ENCODE measurements around the gene TNFRSF19. TPM values are rescaled to one million over a fixed set of nuclear protein-coding genes. Genes with fewer than 3 reads are reported as not detected.

TNFRSF19 gene
- total RNA-seq, 1 donor from 2014 or later, result not detected

- Mint-ChIP-seq H3K27ac (no peak overlapping the region), H3K27me3 (peaks cover 4% of the 10 kb centered on the region), H3K9me3 (no peaks in the 10 kb centered on the region), H3K4me3 (no peak overlapping the region), H3K36me3 (ENCODE audit: low read depth) (no peaks in the 10 kb centered on the region), H3K4me1 (no peaks in the 10 kb centered on the region)
- no peak for DNase-seq
- intact Hi-C loops (cut with micrococcal nuclease), result no loop called here
Measured at GRCh38 chr13:23632048-23632582, 61.9 kb downstream of the TNFRSF19 start.

GRCh38 chr13:23632741-23633140 lies 62.5 kb downstream of the TNFRSF19 start:
- H3K4me3 Mint-ChIP-seq, result no peak overlapping the region
- H3K27me3 Mint-ChIP-seq, result peaks cover 2% of the 10 kb centered on the region
- no peak overlapping the region for H3K27ac Mint-ChIP-seq
- no peaks in the 10 kb centered on the region for H3K36me3 Mint-ChIP-seq (ENCODE audit: low read depth)
- intact Hi-C loops (cut with micrococcal nuclease), result no loop called here
- no peaks in the 10 kb centered on the region for H3K4me1 Mint-ChIP-seq
- H3K9me3 Mint-ChIP-seq, result no peaks in the 10 kb centered on the region
- DNase-seq, result no peak

- DNase-seq, result no peak
- H3K27me3 Mint-ChIP-seq, result peaks cover 2% of the 10 kb centered on the region
- intact Hi-C loops (cut with micrococcal nuclease), result no loop called here
- H3K4me3 Mint-ChIP-seq, result no peak overlapping the region
- H3K4me1 Mint-ChIP-seq, result no peaks in the 10 kb centered on the region
- no peaks in the 10 kb centered on the region for H3K9me3 Mint-ChIP-seq
- no peak overlapping the region for H3K27ac Mint-ChIP-seq
- H3K36me3 Mint-ChIP-seq (ENCODE audit: low read depth), result no peaks in the 10 kb centered on the region
Measured at GRCh38 chr13:23634897-23635296, 64.7 kb downstream of the TNFRSF19 start.

GRCh38 chr13:23636360-23636759 lies 66.1 kb downstream of the TNFRSF19 start:
- Mint-ChIP-seq H3K27me3 (peaks cover 2% of the 10 kb centered on the region), H3K27ac (no peak overlapping the region), H3K4me1 (no peaks in the 10 kb centered on the region), H3K36me3 (ENCODE audit: low read depth) (no peaks in the 10 kb centered on the region), H3K4me3 (no peak overlapping the region), H3K9me3 (no peaks in the 10 kb centered on the region)
- no peak for DNase-seq
- intact Hi-C loops (cut with micrococcal nuclease), result no loop called here

- no peak for DNase-seq
- no peaks in the 10 kb centered on the region for H3K27me3 Mint-ChIP-seq
- no peak overlapping the region for H3K4me3 Mint-ChIP-seq
- intact Hi-C loops (cut with micrococcal nuclease), result no loop called here
- no peak overlapping the region for H3K27ac Mint-ChIP-seq
- no peaks in the 10 kb centered on the region for H3K36me3 Mint-ChIP-seq (ENCODE audit: low read depth)
- no peaks in the 10 kb centered on the region for H3K4me1 Mint-ChIP-seq
- no peaks in the 10 kb centered on the region for H3K9me3 Mint-ChIP-seq
Measured at GRCh38 chr13:23637829-23638228, 67.6 kb downstream of the TNFRSF19 start.

- Mint-ChIP-seq H3K4me1 (no peaks in the 10 kb centered on the region), H3K27me3 (peaks cover 6% of the 10 kb centered on the region), H3K9me3 (no peaks in the 10 kb centered on the region), H3K27ac (no peak overlapping the region), H3K36me3 (ENCODE audit: low read depth) (no peaks in the 10 kb centered on the region), H3K4me3 (no peak overlapping the region)
- DNase-seq, result no peak
- intact Hi-C loops (cut with micrococcal nuclease), result no loop called here
Measured at GRCh38 chr13:23639674-23640073, 69.5 kb downstream of the TNFRSF19 start.

- no peak overlapping the region for H3K4me3 Mint-ChIP-seq
- intact Hi-C loops (cut with micrococcal nuclease), result no loop called here
- H3K4me1 Mint-ChIP-seq, result no peaks in the 10 kb centered on the region
- H3K27ac Mint-ChIP-seq, result no peak overlapping the region
- DNase-seq, result no peak
- no peaks in the 10 kb centered on the region for H3K36me3 Mint-ChIP-seq (ENCODE audit: low read depth)
- no peaks in the 10 kb centered on the region for H3K9me3 Mint-ChIP-seq
- H3K27me3 Mint-ChIP-seq, result peaks cover 11% of the 10 kb centered on the region
Measured at GRCh38 chr13:23642110-23642509, 71.9 kb downstream of the TNFRSF19 start.

GRCh38 chr13:23643338-23644125 lies 73.3 kb downstream of the TNFRSF19 start:
- Mint-ChIP-seq H3K36me3 (ENCODE audit: low read depth) (no peaks in the 10 kb centered on the region), H3K4me1 (no peaks in the 10 kb centered on the region), H3K4me3 (no peak overlapping the region), H3K27ac (no peak overlapping the region), H3K27me3 (peaks cover 15% of the 10 kb centered on the region), H3K9me3 (no peaks in the 10 kb centered on the region)
- DNase-seq, result no peak
- intact Hi-C loops (cut with micrococcal nuclease), result no loop called here

GRCh38 chr13:23644126-23644419 lies 73.9 kb downstream of the TNFRSF19 start:
- H3K4me3 Mint-ChIP-seq, result no peak overlapping the region
- H3K27me3 Mint-ChIP-seq, result peaks cover 19% of the 10 kb centered on the region
- no peak for DNase-seq
- H3K27ac Mint-ChIP-seq, result no peak overlapping the region
- no peaks in the 10 kb centered on the region for H3K9me3 Mint-ChIP-seq
- H3K4me1 Mint-ChIP-seq, result no peaks in the 10 kb centered on the region
- intact Hi-C loops (cut with micrococcal nuclease), result no loop called here
- H3K36me3 Mint-ChIP-seq (ENCODE audit: low read depth), result no peaks in the 10 kb centered on the region

GRCh38 chr13:23644527-23645138 lies 74.4 kb downstream of the TNFRSF19 start:
- Mint-ChIP-seq H3K27ac (no peak overlapping the region), H3K36me3 (ENCODE audit: low read depth) (no peaks in the 10 kb centered on the region), H3K27me3 (peaks cover 23% of the 10 kb centered on the region), H3K4me3 (no peak overlapping the region), H3K9me3 (no peaks in the 10 kb centered on the region), H3K4me1 (no peaks in the 10 kb centered on the region)
- DNase-seq, result no peak
- intact Hi-C loops (cut with micrococcal nuclease), result no loop called here

GRCh38 chr13:23645851-23646250 lies 75.6 kb downstream of the TNFRSF19 start:
- no peak for DNase-seq
- intact Hi-C loops (cut with micrococcal nuclease), result no loop called here
- H3K27ac Mint-ChIP-seq, result no peak overlapping the region
- no peaks in the 10 kb centered on the region for H3K36me3 Mint-ChIP-seq (ENCODE audit: low read depth)
- H3K27me3 Mint-ChIP-seq, result peaks cover 30% of the 10 kb centered on the region
- no peak overlapping the region for H3K4me3 Mint-ChIP-seq
- H3K9me3 Mint-ChIP-seq, result no peaks in the 10 kb centered on the region
- no peaks in the 10 kb centered on the region for H3K4me1 Mint-ChIP-seq

- Mint-ChIP-seq H3K36me3 (ENCODE audit: low read depth) (no peaks in the 10 kb centered on the region), H3K4me3 (no peak overlapping the region), H3K27ac (no peak overlapping the region), H3K4me1 (no peaks in the 10 kb centered on the region), H3K9me3 (no peaks in the 10 kb centered on the region), H3K27me3 (peaks cover 35% of the 10 kb centered on the region)
- intact Hi-C loops (cut with micrococcal nuclease), result no loop called here
- DNase-seq, result no peak
Measured at GRCh38 chr13:23651439-23651838, 81.2 kb downstream of the TNFRSF19 start.

- intact Hi-C loops (cut with micrococcal nuclease), result no loop called here
- no peak overlapping the region for H3K27ac Mint-ChIP-seq
- H3K4me3 Mint-ChIP-seq, result no peak overlapping the region
- H3K36me3 Mint-ChIP-seq (ENCODE audit: low read depth), result no peaks in the 10 kb centered on the region
- H3K9me3 Mint-ChIP-seq, result no peaks in the 10 kb centered on the region
- no peaks in the 10 kb centered on the region for H3K4me1 Mint-ChIP-seq
- peaks cover 34% of the 10 kb centered on the region for H3K27me3 Mint-ChIP-seq
- DNase-seq, result no peak
Measured at GRCh38 chr13:23651887-23652286, 81.7 kb downstream of the TNFRSF19 start.

GRCh38 chr13:23652909-23653726 lies 82.9 kb downstream of the TNFRSF19 start:
- no peaks in the 10 kb centered on the region for H3K36me3 Mint-ChIP-seq (ENCODE audit: low read depth)
- no peak overlapping the region for H3K27ac Mint-ChIP-seq
- no peaks in the 10 kb centered on the region for H3K9me3 Mint-ChIP-seq
- H3K4me1 Mint-ChIP-seq, result no peaks in the 10 kb centered on the region
- H3K27me3 Mint-ChIP-seq, result peaks cover 33% of the 10 kb centered on the region
- intact Hi-C loops (cut with micrococcal nuclease), result no loop called here
- DNase-seq, result no peak
- H3K4me3 Mint-ChIP-seq, result no peak overlapping the region
